ENCODE results near the gene NELL2. TPM values are rescaled to one million over a fixed set of nuclear protein-coding genes. Genes with fewer than 3 reads are reported as not detected.

Gene NELL2
- polyA plus RNA-seq, 2 of the 4 experiments (the other 2 are of a cell fraction), result 0.16 TPM; not detected in 1

DNA sequence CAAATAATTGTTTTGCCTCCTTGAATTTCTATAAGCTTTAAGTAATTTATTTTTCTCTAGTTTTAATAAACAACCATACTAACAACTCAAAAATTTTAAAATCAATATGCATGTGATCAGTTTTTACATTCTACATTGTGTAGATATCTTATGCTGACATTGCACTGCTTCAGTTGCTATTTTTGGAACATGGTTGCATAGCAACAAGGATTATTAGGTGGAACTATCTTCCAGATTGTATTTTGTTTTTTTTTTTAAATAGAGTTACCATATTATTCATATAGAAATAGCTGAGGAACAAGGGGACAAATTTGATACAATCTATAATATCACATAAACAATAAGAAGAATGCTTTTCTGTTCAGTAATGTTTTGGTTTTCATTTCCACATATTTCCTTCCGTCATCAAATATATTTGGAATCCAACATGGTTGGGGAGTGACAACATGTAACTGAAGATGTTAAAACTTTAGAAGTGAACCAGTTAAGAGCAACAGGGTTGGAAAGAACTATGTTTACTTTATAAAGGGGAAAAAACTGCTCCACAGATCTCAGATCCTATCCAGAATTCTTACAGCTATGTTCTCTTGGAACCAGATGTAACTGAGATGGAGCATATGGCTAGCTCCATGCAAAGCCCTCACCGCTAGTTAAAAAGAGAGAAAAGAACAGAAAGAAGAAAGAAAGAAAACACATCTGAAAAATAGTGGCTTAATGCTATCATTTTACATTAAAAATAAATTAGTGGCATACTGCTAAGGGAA lies 235.5 kb downstream of the NELL2 start:
- Histone ChIP-seq H3K4me3 (no peak overlapping the region), H3K9me3 (no peaks in the 10 kb centered on the region), H3K27ac (no peak overlapping the region), H3K4me1 (no peaks in the 10 kb centered on the region), H3K4me2 (no peak overlapping the region)
- ATAC-seq, result no peak
- WGBS (ENCODE audit: missing lambda C conversion rate), result 33% methylated on average over 2 of the region's 2 CpGs
- ChIA-PET CTCF (no interaction called here), POLR2A (no interaction called here)
- no peak for FAIRE-seq
- TF ChIP-seq TFCP2L1 (CRISPR knock-in tag; IDR thresholded peaks at IDR 0.05) (no peak), SMC3 (IDR thresholded peaks at IDR 0.05) (no peak), FOSB (CRISPR knock-in tag; IDR thresholded peaks at IDR 0.05) (no peak), RNF2 (IDR thresholded peaks at IDR 0.05; ENCODE audit: borderline replicate concordance, low read depth) (no peak), POLR2A (IDR thresholded peaks at IDR 0.05; ENCODE audit: low read length) (no peak), ZFP36 (IDR thresholded peaks at IDR 0.05; ENCODE audit: borderline replicate concordance, partially characterized antibody) (no peak), KDM5A (IDR thresholded peaks at IDR 0.05) (no peak), BHLHE40 (IDR thresholded peaks at IDR 0.05; ENCODE audit: low read depth, low read length) (no peak), SREBF2 (IDR thresholded peaks at IDR 0.05) (no peak), MYC (IDR thresholded peaks at IDR 0.05; ENCODE audit: borderline replicate concordance, low read length) (no peak), EP300 (IDR thresholded peaks at IDR 0.05) (no peak), RCOR1 (IDR thresholded peaks at IDR 0.05; ENCODE audit: low read depth, low read length) (no peak), JUN (IDR thresholded peaks at IDR 0.05) (no peak)
- TF ChIP-seq, protein P1, sequence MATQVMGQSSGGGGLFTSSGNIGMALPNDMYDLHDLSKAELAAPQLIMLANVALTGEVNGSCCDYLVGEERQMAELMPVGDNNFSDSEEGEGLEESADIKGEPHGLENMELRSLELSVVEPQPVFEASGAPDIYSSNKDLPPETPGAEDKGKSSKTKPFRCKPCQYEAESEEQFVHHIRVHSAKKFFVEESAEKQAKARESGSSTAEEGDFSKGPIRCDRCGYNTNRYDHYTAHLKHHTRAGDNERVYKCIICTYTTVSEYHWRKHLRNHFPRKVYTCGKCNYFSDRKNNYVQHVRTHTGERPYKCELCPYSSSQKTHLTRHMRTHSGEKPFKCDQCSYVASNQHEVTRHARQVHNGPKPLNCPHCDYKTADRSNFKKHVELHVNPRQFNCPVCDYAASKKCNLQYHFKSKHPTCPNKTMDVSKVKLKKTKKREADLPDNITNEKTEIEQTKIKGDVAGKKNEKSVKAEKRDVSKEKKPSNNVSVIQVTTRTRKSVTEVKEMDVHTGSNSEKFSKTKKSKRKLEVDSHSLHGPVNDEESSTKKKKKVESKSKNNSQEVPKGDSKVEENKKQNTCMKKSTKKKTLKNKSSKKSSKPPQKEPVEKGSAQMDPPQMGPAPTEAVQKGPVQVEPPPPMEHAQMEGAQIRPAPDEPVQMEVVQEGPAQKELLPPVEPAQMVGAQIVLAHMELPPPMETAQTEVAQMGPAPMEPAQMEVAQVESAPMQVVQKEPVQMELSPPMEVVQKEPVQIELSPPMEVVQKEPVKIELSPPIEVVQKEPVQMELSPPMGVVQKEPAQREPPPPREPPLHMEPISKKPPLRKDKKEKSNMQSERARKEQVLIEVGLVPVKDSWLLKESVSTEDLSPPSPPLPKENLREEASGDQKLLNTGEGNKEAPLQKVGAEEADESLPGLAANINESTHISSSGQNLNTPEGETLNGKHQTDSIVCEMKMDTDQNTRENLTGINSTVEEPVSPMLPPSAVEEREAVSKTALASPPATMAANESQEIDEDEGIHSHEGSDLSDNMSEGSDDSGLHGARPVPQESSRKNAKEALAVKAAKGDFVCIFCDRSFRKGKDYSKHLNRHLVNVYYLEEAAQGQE (IDR thresholded peaks at IDR 0.05), result no peak
- TF ChIP-seq, protein P2, sequence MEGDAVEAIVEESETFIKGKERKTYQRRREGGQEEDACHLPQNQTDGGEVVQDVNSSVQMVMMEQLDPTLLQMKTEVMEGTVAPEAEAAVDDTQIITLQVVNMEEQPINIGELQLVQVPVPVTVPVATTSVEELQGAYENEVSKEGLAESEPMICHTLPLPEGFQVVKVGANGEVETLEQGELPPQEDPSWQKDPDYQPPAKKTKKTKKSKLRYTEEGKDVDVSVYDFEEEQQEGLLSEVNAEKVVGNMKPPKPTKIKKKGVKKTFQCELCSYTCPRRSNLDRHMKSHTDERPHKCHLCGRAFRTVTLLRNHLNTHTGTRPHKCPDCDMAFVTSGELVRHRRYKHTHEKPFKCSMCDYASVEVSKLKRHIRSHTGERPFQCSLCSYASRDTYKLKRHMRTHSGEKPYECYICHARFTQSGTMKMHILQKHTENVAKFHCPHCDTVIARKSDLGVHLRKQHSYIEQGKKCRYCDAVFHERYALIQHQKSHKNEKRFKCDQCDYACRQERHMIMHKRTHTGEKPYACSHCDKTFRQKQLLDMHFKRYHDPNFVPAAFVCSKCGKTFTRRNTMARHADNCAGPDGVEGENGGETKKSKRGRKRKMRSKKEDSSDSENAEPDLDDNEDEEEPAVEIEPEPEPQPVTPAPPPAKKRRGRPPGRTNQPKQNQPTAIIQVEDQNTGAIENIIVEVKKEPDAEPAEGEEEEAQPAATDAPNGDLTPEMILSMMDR (IDR thresholded peaks at IDR 0.05), result no peak
- TF ChIP-seq, protein P3, sequence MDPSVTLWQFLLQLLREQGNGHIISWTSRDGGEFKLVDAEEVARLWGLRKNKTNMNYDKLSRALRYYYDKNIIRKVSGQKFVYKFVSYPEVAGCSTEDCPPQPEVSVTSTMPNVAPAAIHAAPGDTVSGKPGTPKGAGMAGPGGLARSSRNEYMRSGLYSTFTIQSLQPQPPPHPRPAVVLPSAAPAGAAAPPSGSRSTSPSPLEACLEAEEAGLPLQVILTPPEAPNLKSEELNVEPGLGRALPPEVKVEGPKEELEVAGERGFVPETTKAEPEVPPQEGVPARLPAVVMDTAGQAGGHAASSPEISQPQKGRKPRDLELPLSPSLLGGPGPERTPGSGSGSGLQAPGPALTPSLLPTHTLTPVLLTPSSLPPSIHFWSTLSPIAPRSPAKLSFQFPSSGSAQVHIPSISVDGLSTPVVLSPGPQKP (IDR thresholded peaks at IDR 0.05; ENCODE audit: low read depth, low read length), result no peak
- TF ChIP-seq, protein P4, sequence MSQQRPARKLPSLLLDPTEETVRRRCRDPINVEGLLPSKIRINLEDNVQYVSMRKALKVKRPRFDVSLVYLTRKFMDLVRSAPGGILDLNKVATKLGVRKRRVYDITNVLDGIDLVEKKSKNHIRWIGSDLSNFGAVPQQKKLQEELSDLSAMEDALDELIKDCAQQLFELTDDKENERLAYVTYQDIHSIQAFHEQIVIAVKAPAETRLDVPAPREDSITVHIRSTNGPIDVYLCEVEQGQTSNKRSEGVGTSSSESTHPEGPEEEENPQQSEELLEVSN (IDR thresholded peaks at IDR 0.05; ENCODE audit: borderline replicate concordance, low read depth), result no peak
- TF ChIP-seq, protein P5, sequence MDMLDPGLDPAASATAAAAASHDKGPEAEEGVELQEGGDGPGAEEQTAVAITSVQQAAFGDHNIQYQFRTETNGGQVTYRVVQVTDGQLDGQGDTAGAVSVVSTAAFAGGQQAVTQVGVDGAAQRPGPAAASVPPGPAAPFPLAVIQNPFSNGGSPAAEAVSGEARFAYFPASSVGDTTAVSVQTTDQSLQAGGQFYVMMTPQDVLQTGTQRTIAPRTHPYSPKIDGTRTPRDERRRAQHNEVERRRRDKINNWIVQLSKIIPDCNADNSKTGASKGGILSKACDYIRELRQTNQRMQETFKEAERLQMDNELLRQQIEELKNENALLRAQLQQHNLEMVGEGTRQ (IDR thresholded peaks at IDR 0.05), result no peak
- no peak for DNase-seq (ENCODE audit: low read depth in 1 of 2, low spot score in 1 of 2)

DNA sequence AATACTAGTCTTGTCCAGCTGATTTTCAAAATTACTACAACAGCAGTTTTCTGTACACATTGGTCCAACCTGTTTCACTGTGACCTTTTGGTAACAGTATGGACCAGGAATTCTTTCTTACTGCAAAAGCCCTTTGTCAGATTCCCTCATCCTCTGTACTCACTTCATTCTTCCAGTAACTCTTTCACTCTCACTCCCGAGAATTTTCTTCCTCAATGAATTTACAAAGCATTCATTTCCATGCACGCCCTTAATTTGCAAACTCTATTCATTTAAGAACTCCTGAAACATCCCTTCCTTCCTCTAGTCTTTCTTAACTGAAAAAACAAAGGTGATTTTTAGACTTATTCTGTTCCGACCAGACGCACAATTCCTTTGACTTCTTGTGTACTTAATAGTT lies 238.2 kb downstream of the NELL2 start:
- Histone ChIP-seq H3K4me2 (no peak overlapping the region), H3K27ac (no peak overlapping the region), H3K4me1 (no peaks in the 10 kb centered on the region), H3K4me3 (no peak overlapping the region), H3K9me3 (no peaks in the 10 kb centered on the region)
- no peak for FAIRE-seq
- 27% methylated on average over 4 of the region's 4 CpGs for WGBS (ENCODE audit: missing lambda C conversion rate)
- CTCF ChIA-PET, result no interaction called here
- POLR2A ChIA-PET, result no interaction called here
- no peak for DNase-seq (ENCODE audit: low read depth in 1 of 2, low spot score in 1 of 2)
- TF ChIP-seq FOSL2 (IDR thresholded peaks at IDR 0.05), result no peak
- TF ChIP-seq FOSL2 (CRISPR knock-in tag; IDR thresholded peaks at IDR 0.05), result no peak
- TF ChIP-seq CBX2 (IDR thresholded peaks at IDR 0.05; ENCODE audit: borderline replicate concordance, low read depth), result no peak
- TF ChIP-seq HOXB13 (CRISPR knock-in tag; IDR thresholded peaks at IDR 0.05; ENCODE audit: low read depth), result no peak
- TF ChIP-seq CBX8 (IDR thresholded peaks at IDR 0.05), result no peak
- TF ChIP-seq FOXS1 (CRISPR knock-in tag; IDR thresholded peaks at IDR 0.05), result no peak
- TF ChIP-seq FOSB (CRISPR knock-in tag; IDR thresholded peaks at IDR 0.05), result no peak
- TF ChIP-seq, protein P6, sequence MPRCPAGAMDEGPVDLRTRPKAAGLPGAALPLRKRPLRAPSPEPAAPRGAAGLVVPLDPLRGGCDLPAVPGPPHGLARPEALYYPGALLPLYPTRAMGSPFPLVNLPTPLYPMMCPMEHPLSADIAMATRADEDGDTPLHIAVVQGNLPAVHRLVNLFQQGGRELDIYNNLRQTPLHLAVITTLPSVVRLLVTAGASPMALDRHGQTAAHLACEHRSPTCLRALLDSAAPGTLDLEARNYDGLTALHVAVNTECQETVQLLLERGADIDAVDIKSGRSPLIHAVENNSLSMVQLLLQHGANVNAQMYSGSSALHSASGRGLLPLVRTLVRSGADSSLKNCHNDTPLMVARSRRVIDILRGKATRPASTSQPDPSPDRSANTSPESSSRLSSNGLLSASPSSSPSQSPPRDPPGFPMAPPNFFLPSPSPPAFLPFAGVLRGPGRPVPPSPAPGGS (IDR thresholded peaks at IDR 0.05), result no peak
- ATAC-seq, result no peak

Data from A549 (cell line).